K562 (cell line): ENCODE data around the gene MRPL33. TPM values are rescaled to one million over a fixed set of nuclear protein-coding genes. Genes with fewer than 3 reads are reported as not detected.

Source experiments
- ATAC-seq: fragments of 200-7000 bp; cut with Tn5 transposase; 3 replicates; pipeline ENCODE4 v1.9.1; 2020; ENCODE audit warnings: moderate library complexity
- BruUV-seq: library from RNA; stranded (reverse); fragments of 400-500 nt; replicated peaks from 2 replicates; lab custom pipeline; 2021; lab: Mats Ljungman, UMichigan
- CTCF ChIA-PET: fragments of 300-600 bp; formaldehyde crosslinking; extraction: SDS; loops from one replicate; lab custom pipeline; 2021; ENCODE audit warnings: low intra/inter-chr PET ratio; lab: Yijun Ruan, JAX
- POLR2A ChIA-PET: fragments of 300-600, 350-650 bp; sonication (Branson Sonifier 250); formaldehyde crosslinking; extraction: SDS; loops from one replicate; lab custom pipeline; 2021; ENCODE audit warnings: antibody characterized with exemption, inconsistent platforms; lab: Yijun Ruan, JAX
- DNase-seq, 4 experiments: peaks; one replicate each; pipeline versions ENCODE4 v3.0.0 to v3.0.0-alpha.2; 2011 to 2018; ENCODE audit warnings: low spot score in 3 of 4, mixed read lengths in 3 of 4; ENCODE audit errors: extremely low read depth in 1 of 4
- FAIRE-seq: peaks from 2 replicates; lab custom pipeline; 2011; peaks lifted over from hg19 to GRCh38; lab: Jason Lieb, UNC
- H2AFZ ChIP-seq: 2 replicates; pipeline ENCODE4 v1.6.0; 2011; ENCODE audit warnings: low read depth, low read length, control low read depth, inconsistent platforms
- H3K27ac ChIP-seq: fragments of 200-600 bp; 3 replicates; pipeline ENCODE4 v1.8.0; 2011; ENCODE audit warnings: low read depth, mild to moderate bottlenecking, control low read depth, inconsistent platforms, low read length, moderate library complexity, mixed read lengths; ENCODE audit errors: extremely low read depth
- H3K27me3 ChIP-seq, 2 experiments: fragments of 300-600 bp in 1 of 2; 2 replicates in 1 of 2; 3 replicates in 1 of 2; pipeline versions ENCODE4 v1.6.0 to v1.8.0; 2011; ENCODE audit warnings: inconsistent platforms in 2 of 2, low read length in 2 of 2, mild to moderate bottlenecking in 1 of 2, mixed read lengths in 1 of 2, moderate library complexity in 1 of 2; ENCODE audit not compliant: control insufficient read depth in 2 of 2, insufficient read depth in 2 of 2
- H3K36me3 ChIP-seq: fragments of 300-600 bp; 3 replicates; pipeline ENCODE4 v1.8.0; 2011; ENCODE audit warnings: mild to moderate bottlenecking, low read length, inconsistent platforms; ENCODE audit not compliant: control insufficient read depth, insufficient read depth
- H3K4me1 ChIP-seq, 2 experiments: fragments of 200-600 bp in 1 of 2; replicated peaks in 1 of 2; 2 replicates in 1 of 2; 3 replicates in 1 of 2; pipeline versions ENCODE4 v1.5.1 to v1.8.0; 2011; ENCODE audit warnings: inconsistent platforms in 2 of 2, low read length in 2 of 2, mild to moderate bottlenecking in 1 of 2, mixed read lengths in 1 of 2, moderate library complexity in 1 of 2; ENCODE audit not compliant: control insufficient read depth in 2 of 2, insufficient read depth in 2 of 2
- H3K4me2 ChIP-seq: 2 replicates; pipeline ENCODE4 v1.6.1; 2011; ENCODE audit warnings: low read length, control low read depth, inconsistent platforms, mixed read lengths; ENCODE audit not compliant: insufficient read depth
- H3K4me3 ChIP-seq: fragments of 200-600 bp; sonication (generic), shearing (Covaris generic); 2 replicates; pipeline ENCODE4 v1.5.1; 2016; ENCODE audit warnings: control low read depth, inconsistent platforms
- H3K79me2 ChIP-seq: fragments of 200-600 bp; 3 replicates; pipeline ENCODE4 v1.8.0; 2011; ENCODE audit warnings: low read length, inconsistent platforms; ENCODE audit not compliant: control insufficient read depth, insufficient read depth
- H3K9ac ChIP-seq, 2 experiments: 2 replicates each; pipeline versions ENCODE4 v1.6.0 to v1.6.1; 2011; ENCODE audit warnings: low read depth in 2 of 2, low read length in 2 of 2, control low read depth in 1 of 2, inconsistent platforms in 1 of 2, mild to moderate bottlenecking in 1 of 2, mixed read lengths in 1 of 2; ENCODE audit not compliant: insufficient read depth in 1 of 2
- H3K9me1 ChIP-seq: one replicate; pipeline ENCODE4 v1.6.0; 2011; ENCODE audit warnings: inconsistent platforms, mild to moderate bottlenecking, low read length, moderate library complexity; ENCODE audit not compliant: control insufficient read depth, insufficient read depth
- H3K9me3 ChIP-seq: replicated peaks from 2 replicates; pipeline ENCODE4 v1.5.1; 2011; ENCODE audit warnings: low read depth, low read length, inconsistent platforms; ENCODE audit not compliant: control insufficient read depth, insufficient read depth
- H4K20me1 ChIP-seq: replicated peaks from 2 replicates; pipeline ENCODE4 v1.6.1; 2011; ENCODE audit warnings: low read length, inconsistent platforms, mixed read lengths; ENCODE audit not compliant: control insufficient read depth, insufficient read depth
- ATF2 ChIP-seq: sonication (generic); formaldehyde crosslinking; IDR thresholded peaks from 2 replicates; pipeline ENCODE4 v1.8.1; 2022; ENCODE audit warnings: missing genetic modification reagents
- ATF7 ChIP-seq: fragments of 450-650 bp; IDR thresholded peaks from 2 replicates; pipeline ENCODE4 v1.7.1; 2014; ENCODE audit warnings: mild to moderate bottlenecking, moderate library complexity
- CREM ChIP-seq: IDR thresholded peaks from 2 replicates; pipeline ENCODE4 v1.6.1; 2014; ENCODE audit warnings: antibody characterized with exemption, low read depth
- ELF1 ChIP-seq: fragments of 200-800 bp; sonication (Bioruptor generic); IDR thresholded peaks from 2 replicates; pipeline ENCODE4 v1.6.1; 2016; ENCODE audit warnings: missing genetic modification characterization, missing compliant biosample characterization
- EP300 ChIP-seq: IDR thresholded peaks from 2 replicates; pipeline ENCODE4 v1.6.1; 2012; ENCODE audit warnings: low read length, improper control_type of control experiment
- EZH2 ChIP-seq: IDR thresholded peaks from 2 replicates; pipeline ENCODE4 v1.6.1; 2012; ENCODE audit warnings: low read depth, mild to moderate bottlenecking, inconsistent platforms, low read length, borderline replicate concordance
- FOXO4 ChIP-seq: fragments of 450-650 bp; formaldehyde crosslinking; IDR thresholded peaks from 2 replicates; pipeline ENCODE4 v1.4.0; 2020; ENCODE audit warnings: mild to moderate bottlenecking, moderate library complexity
- PHB ChIP-seq: fragments of 250-450 bp; sonication (Bioruptor Pico); IDR thresholded peaks from 2 replicates; pipeline ENCODE4 v1.5.0; 2021
- RAD21 ChIP-seq, 2 experiments: fragments of 250-450 bp in 1 of 2; fragments of 450-650 bp in 1 of 2; sonication (Bioruptor Pico) in 1 of 2; formaldehyde crosslinking in 1 of 2; IDR thresholded peaks in 1 of 2; conservative IDR thresholded peaks in 1 of 2; 2 replicates each; pipeline versions ENCODE4 v1.4.0 to v1.8.0; 2020 to 2022; ENCODE audit warnings: mild to moderate bottlenecking in 2 of 2, moderate library complexity in 1 of 2
- TCF3 ChIP-seq: sonication (generic); formaldehyde crosslinking; IDR thresholded peaks from 2 replicates; pipeline ENCODE4 v1.4.0; 2020; ENCODE audit warnings: mild to moderate bottlenecking, missing genetic modification reagents
- ZBTB34 ChIP-seq: fragments of 250-450 bp; sonication (Bioruptor Pico); IDR thresholded peaks from 2 replicates; pipeline ENCODE4 v1.8.0; 2021; ENCODE audit warnings: mild to moderate bottlenecking, moderate library complexity
- ZBTB7A ChIP-seq: IDR thresholded peaks from 2 replicates; pipeline ENCODE4 v1.6.1; 2011; ENCODE audit warnings: low read depth, mild to moderate bottlenecking, low read length, moderate library complexity, borderline replicate concordance; ENCODE audit not compliant: control insufficient read depth
- ZBTB9 ChIP-seq: fragments of 450-650 bp; formaldehyde crosslinking; IDR thresholded peaks from 2 replicates; pipeline ENCODE4 v1.4.0; 2020; ENCODE audit warnings: mild to moderate bottlenecking, moderate library complexity
- ZFX ChIP-seq: sonication (generic); formaldehyde crosslinking; IDR thresholded peaks from 2 replicates; pipeline ENCODE4 v1.8.0; 2022; ENCODE audit warnings: mild to moderate bottlenecking, missing genetic modification reagents, moderate library complexity
- ZNF551 ChIP-seq: fragments of 250-450 bp; sonication (Bioruptor Pico); IDR thresholded peaks from 2 replicates; pipeline ENCODE4 v1.5.0; 2021; ENCODE audit warnings: mild to moderate bottlenecking, moderate library complexity
- WGBS: fragments of 100-300 bp; shearing (Covaris generic); methylation state at CpG from one replicate; pipeline ENCODE4 v1.1.6; 2016; ENCODE audit warnings: low coverage, mixed read lengths; ENCODE audit not compliant: insufficient coverage; ENCODE audit errors: missing lambda C conversion rate; 5-methylcytosine and 5-hydroxymethylcytosine counted together
- in situ Hi-C: fragments of 300-500 bp; cut with MboI; formaldehyde crosslinking; loops from 4 replicates; pipeline ENCODE4 v1.15.0; 2018; ENCODE audit warnings: inconsistent platforms, mixed read lengths
- intact Hi-C: fragments of 100-400 bp; cut with micrococcal nuclease; formaldehyde crosslinking; loops from 2 replicates; pipeline ENCODE4 v1.14.2; 2022
- polyA plus RNA-seq, 8 experiments: library from polyadenylated mRNA; depleted of rRNA in 4 of 8; stranded (reverse) in 5 of 8; unstranded in 3 of 8; fragments of >200 nt; fragmentation: Nextera tagmentation in 2 of 8; fragmentation: Illumina TruSeq in 1 of 8; extraction: Ambion mirVana in 2 of 8; extraction: Trizol in 1 of 8; gene quantifications; 2 replicates each; pipeline versions ENCODE4 v1.2.1 to v1.2.3, GENCODE V29; 2011 to 2014; ENCODE audit warnings: inconsistent platforms in 1 of 8, missing spikeins in 1 of 8
- total RNA-seq, 7 experiments: library from RNA; depleted of rRNA in 6 of 7; stranded (reverse); fragments of >200 nt in 6 of 7; fragmentation: Illumina TruSeq in 2 of 7; extraction: Trizol in 2 of 7; gene quantifications; 2 replicates each; pipeline versions ENCODE4 v1.2.1 to v1.2.3, GENCODE V29; 2011 to 2021; ENCODE audit warnings: low replicate concordance in 1 of 7

The MRPL33 gene
- total and polyA plus RNA-seq, 9 of the 15 experiments (the other 6 are each of a cell fraction or from before 2014, with no cell fraction given): 68.3 to 338 (median 226) TPM

- TF ChIP-seq CREM (no peak), ZFX (no peak), ATF2 (no peak), PHB (CRISPR knock-in tag) (no peak), ZBTB9 (CRISPR knock-in tag) (no peak)
- TF ChIP-seq, all 486 proteins: peak for 0
These were observed 44.4 kb downstream of the MRPL33 start (continued) for GRCh38 chr2:27815860-27816438.

GRCh38 chr2:27822049-27822448 lies 50.5 kb downstream of the MRPL33 start:
- Histone ChIP-seq H4K20me1 (no peaks in the 10 kb centered on the region), H3K4me1 (no peaks in the 10 kb centered on the region), H3K27me3 (peaks cover 0 to 5% of the 10 kb centered on the region in 2 experiments; a peak in 2 of 5 replicates), H3K9me3 (no peaks in the 10 kb centered on the region; the same call in 1 of the 2 replicates), H2AFZ (no peak overlapping the region), H3K4me2 (no peak overlapping the region), H3K36me3 (no peaks in the 10 kb centered on the region), H3K9me1 (no peaks in the 10 kb centered on the region), H3K4me3 (no peak overlapping the region), H3K27ac (no peak overlapping the region), H3K79me2 (no peaks in the 10 kb centered on the region), H3K9ac (no peak overlapping the region)
- intact Hi-C loops: no loop called here
- BruUV-seq: no TSS peak
- CTCF ChIA-PET: no interaction called here
- POLR2A ChIA-PET: no interaction called here
- TF ChIP-seq ZBTB34 (CRISPR knock-in tag) (no peak), EP300 (no peak), ELF1 (tag) (no peak), TCF3 (CRISPR knock-in tag) (no peak), FOXO4 (CRISPR knock-in tag) (no peak), RAD21 (CRISPR knock-in tag; conservative IDR thresholded peaks at IDR 0.05 in 1 of 2, IDR thresholded peaks at IDR 0.05 in 1 of 2) (no peak), ATF7 (no peak), EZH2 (no peak), ZNF551 (CRISPR knock-in tag) (no peak), ZBTB7A (no peak)
- DNase-seq: no peak
- in situ Hi-C loops: no loop called here
- ATAC-seq: no peak
- WGBS: 0% methylated on average over 1 of the region's 1 CpG
- no peak for FAIRE-seq
